Activated T-helper 9 cell treated with anti-CD3 and anti-CD28 coated beads, Interleukin-2, amount 50 U/mL, for 16 hours (primary cell): Measurements from ENCODE around the gene SMARCB1.

Source experiments
- DNase-seq: peaks from one replicate; pipeline ENCODE4 v3.0.0-alpha.2; 2020; ENCODE audit warnings: low read depth

SMARCB1 gene

DNA sequence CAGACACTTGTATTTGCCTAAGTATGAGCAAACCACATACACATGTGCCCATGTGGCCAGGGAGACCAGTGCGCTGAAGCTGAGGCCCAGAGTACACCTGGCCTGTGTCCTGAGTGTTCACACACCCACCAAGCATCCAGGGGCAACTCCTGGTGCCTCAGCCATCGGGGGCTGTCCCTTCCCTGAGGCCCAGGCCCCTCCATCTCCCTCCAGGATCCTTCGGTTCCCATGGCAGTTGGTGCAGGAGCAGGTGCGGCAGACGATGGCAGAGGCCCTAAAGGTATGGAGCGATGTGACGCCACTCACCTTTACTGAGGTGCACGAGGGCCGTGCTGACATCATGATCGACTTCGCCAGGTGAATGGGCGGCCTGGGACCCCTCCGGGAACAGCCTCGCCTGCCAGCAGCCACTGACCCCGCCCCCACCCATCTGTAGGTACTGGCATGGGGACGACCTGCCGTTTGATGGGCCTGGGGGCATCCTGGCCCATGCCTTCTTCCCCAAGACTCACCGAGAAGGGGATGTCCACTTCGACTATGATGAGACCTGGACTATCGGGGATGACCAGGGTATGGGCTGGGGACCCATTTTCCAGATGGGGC, 6.5 kb upstream of the SMARCB1 start:
- DNase-seq, result no peak

DNA sequence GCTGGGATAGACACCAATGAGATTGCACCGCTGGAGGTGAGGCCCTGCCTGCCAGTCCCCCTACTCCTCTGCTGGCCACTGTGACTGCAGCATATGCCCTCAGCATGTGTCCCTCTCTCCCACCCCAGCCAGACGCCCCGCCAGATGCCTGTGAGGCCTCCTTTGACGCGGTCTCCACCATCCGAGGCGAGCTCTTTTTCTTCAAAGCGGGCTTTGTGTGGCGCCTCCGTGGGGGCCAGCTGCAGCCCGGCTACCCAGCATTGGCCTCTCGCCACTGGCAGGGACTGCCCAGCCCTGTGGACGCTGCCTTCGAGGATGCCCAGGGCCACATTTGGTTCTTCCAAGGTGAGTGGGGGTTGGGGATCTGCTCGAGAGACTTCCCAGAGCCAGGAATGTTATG, 5.7 kb upstream of the SMARCB1 start:
- DNase-seq, result no peak

DNA sequence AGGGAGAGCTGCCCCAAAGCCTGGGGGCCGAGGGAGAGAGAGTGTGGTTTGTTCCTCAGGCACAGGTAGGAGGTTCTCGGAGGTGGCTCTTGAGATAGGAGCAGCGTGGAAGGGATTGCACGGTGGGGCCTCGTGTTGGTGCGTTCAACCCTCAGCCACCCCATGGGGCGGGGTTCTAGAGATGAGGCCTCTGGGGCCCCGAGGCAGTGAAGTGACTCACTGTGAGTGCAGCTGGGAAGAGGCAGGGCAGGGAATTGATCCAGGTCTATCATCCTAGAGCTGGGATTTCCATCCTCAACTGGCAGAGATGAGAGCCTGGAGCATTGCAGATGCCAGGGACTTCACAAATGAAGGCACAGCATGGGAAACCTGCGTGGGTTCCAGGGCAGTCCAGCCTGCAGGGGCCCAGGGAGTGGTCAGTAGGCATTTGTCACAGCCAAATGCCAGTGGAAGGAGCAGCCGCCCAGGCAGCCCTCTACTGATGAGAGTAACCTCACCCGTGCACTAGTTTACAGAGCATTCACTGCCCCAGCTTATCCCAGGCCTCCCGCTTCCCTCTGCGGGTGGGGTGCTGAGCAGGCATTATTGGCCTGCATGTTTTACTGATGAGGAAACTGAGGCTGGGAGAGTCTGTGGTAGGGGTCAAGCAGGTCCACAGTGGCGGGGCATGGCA, 5.1 kb upstream of the SMARCB1 start:
- DNase-seq, result no peak

DNA sequence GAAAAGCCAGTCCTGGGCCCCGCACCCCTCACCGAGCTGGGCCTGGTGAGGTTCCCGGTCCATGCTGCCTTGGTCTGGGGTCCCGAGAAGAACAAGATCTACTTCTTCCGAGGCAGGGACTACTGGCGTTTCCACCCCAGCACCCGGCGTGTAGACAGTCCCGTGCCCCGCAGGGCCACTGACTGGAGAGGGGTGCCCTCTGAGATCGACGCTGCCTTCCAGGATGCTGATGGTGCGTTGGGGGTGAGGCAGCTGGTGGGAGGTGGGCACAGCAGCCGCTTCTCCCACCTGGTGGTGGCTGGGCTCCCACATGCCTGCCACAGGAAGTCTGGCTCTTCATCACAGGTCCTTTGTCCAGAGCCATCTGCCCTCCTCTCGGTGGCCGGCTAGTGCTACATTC, 4.5 kb upstream of the SMARCB1 start:
- no peak for DNase-seq

DNA sequence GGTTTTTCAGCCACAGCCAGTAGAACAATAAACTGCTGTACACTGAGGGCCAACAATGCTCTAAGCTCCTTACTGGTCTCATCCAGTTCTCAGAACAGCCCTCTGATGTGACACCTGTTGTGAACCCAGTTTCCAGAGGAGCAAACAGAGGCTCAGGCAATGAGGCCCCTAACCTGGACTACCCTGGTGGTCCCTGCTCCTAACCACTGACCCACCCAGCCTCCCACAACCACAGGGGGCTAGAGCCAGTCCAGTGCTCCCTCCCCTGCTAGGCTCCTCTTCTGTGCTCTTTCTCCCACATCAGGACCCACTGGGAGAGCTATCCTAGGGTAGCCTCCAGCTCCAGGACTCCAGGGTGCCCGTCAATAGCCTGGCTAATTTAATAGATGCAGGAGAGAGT, 4.1 kb upstream of the SMARCB1 start:
- DNase-seq, result no peak

DNA sequence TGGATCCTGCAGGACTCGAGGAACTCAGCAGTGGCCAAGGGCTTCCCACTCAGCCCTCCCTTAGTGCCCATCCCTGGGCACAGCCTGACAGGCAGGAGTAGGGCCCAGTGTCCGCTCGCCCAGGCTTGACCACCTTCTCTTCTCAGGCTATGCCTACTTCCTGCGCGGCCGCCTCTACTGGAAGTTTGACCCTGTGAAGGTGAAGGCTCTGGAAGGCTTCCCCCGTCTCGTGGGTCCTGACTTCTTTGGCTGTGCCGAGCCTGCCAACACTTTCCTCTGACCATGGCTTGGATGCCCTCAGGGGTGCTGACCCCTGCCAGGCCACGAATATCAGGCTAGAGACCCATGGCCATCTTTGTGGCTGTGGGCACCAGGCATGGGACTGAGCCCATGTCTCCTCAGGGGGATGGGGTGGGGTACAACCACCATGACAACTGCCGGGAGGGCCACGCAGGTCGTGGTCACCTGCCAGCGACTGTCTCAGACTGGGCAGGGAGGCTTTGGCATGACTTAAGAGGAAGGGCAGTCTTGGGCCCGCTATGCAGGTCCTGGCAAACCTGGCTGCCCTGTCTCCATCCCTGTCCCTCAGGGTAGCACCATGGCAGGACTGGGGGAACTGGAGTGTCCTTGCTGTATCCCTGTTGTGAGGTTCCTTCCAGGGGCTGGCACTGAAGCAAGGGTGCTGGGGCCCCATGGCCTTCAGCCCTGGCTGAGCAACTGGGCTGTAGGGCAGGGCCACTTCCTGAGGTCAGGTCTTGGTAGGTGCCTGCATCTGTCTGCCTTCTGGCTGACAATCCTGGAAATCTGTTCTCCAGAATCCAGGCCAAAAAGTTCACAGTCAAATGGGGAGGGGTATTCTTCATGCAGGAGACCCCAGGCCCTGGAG, 3.3 kb upstream of the SMARCB1 start:
- DNase-seq, result no peak

DNA sequence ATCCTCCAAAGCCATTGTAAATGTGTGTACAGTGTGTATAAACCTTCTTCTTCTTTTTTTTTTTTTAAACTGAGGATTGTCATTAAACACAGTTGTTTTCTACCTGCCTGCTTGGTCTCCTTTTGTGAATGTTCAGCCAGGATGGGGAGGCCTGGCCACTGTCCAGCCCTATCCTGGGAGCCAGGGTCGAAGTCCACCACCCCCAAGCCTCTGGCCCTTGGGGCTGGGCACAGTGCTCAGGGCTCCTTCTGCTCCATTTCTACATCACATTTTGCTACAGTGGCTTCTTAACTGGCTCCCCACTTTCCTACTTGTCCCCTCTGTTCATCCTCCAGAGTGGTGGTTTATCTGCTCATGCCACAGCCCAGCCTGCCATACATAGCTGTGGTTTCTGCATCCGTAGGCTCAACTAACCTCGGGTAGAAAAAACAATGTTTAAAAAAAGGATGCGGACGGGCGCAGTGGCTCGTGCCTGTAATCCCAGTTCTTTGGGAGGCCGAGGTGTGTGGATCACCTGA, 2.5 kb upstream of the SMARCB1 start:
- DNase-seq, result no peak

DNA sequence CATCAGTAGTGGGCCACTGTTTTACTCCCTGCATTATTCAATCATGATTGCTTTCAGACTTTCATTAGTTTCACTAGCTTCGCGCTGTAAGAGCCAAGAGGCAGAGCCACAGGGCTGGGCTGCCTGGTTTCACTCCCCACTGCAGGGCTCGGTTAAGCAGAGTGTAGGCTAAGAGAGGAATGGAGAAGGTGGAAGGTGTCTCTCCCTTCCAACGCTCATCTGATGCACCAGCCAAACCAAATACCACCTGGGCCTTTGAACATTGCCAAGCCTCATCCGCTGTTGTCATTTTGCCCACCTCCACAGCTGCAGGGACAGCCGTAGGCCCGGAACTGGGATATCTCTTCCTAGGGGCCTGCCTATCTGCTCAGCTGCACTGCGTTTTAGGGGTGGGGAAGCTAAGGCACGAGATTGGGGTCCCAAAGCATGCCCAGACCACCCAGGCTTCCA, 480 bp upstream of the SMARCB1 start:
- no peak for DNase-seq

DNA sequence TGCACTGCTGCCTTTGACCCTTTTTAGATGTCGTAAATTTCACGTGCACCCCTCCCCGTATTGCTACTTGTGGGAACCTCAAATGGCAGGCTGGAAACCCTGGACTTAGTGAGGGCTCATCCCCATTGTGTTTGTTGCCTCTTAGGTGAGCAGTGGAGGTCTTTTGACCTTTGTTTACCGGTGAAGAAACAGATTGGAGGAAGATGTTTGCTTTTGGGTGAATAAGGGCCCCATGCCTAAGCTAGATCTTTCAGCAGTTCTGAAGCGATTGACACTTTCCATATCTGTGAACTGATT, 782 bp downstream of the SMARCB1 start:
- DNase-seq, result no peak

DNA sequence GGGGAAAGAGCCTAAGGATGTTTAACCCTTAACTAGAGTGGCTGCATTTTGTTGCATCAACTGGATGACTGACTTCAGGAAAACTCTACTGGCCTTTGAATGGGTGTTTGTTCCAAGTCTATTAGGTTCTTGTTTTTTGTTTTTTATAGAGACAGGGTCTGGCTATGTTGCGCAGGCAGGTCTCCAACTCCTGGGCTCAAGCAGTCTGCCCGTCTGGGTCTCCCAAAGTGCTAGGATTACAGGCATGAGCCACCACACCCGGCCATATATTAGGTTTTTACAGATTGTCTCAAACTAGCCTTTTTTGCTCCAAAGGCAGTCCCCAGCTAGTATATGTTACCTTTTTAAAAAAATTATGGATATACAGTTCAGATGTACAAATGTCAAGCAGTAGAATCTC, 1.1 kb downstream of the SMARCB1 start:
- no peak for DNase-seq

DNA sequence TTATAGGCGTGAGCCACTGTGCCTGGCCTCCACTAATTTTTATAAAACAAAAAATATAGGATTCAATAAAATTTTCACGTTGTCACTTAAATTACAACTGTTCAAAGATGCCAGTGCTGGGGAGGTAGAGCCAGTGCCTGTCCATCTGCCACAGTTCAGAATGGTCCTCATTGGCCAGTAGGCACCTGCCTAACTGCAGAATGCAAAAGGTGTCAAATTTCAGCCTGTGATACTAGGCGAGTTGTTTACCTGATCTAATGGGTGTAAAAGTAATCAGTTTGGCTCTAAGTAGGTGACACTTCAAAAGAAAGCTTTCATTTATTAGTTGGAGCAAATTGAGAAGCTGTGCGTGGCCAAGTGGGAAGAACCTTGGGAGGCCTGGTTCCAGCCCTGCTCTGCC, 2.4 kb downstream of the SMARCB1 start:
- DNase-seq, result no peak

DNA sequence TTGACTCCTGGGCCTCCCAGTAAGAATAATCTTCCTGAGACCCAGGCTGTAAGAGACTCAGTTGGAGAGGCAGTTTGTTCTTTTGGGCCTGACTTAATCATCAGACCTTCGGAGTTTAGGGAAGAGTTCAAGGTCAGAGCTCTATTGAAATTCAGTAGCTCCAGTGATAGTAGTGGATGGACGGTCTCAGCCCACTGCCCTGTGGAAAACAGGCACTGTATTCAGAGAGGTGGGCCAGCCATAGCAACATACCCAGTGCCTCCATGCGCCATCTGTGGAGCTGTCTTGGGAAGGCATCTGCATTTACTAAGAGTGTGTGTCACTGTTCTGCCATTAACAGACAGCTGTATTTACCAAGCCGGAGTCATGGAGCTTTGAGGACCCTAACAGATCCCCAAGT, 2.9 kb downstream of the SMARCB1 start:
- no peak for DNase-seq

DNA sequence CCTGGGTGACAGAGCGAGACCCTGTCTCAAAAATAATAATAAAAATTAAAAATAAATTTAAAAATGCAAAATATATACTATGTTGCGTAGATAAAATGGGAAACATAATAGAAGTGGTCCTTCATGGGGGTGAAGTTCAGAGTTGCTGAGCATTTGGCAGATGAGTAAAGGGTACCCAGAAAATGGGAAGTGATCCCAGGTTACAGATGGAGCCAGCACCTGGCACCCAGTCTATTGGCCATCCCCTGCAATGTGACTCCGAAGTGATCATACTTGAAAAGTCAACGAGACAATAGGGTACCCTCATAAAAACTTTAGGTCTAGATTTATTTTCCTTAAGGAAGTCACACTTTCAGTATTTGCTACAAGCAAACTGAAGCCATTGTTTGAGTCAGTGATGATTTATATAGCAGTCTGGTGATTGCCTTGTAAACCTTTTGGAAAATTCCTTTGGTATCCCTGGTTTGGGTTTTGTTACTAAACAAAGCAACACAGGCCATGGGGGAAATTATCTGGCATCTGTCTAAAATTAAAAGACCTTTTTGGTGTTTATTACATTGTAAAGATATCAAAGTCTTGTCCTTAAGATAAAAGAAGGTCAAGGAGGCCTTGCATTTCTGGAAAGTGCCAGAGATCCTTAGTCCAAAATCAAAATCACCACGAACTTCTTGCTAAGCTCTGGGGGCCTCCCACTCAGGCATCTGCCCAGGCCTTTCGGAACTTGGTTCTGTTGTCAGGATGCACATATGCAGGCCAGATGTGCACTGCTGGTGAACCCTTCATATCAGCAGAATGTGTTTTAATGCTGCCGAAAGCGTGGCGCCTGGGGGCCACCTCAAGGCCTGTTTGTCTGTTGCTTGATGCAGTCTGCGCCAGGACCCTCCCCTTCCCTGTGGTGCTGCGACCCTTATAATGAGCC, 4.3 kb downstream of the SMARCB1 start:
- no peak for DNase-seq

DNA sequence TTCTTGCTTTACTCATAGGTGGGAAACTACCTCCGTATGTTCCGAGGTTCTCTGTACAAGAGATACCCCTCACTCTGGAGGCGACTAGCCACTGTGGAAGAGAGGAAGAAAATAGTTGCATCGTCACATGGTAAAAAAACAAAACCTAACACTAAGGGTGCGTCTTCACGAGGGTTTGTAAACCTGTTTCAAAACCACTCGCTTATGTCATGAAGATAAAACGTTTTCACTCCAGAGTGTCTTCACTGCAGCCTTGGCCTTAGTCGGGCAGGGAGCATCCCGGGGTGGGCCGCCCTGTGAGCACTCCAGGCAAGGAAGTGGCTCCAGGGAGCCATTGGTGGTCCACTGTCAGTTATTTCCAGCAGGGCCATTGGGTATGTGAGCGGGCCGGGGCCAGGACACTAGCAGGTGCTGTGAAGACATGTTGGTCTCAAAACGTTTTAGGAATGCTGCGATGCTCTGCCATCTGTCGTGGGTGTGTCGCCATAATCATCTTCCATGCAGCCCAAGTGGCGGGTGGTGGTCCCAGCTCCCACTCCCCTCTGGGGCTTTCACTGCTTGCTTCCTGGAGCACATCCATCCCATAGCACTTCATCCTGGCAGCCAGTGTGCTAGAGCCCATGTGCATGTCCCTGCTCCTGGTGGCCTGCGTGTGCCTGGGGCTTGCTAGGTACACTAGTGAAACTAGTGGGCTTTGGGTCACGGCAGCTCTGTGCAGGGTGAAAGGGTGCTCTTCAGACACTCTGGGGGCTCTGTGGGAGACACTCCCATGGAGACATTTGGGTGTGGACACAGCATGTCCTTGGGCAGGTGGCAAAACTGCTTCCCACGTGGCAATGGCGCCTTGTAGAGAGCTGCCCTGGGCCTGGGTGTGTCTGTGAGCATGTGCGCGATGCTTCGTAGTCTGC, 5.2 kb downstream of the SMARCB1 start:
- DNase-seq, result no peak

DNA sequence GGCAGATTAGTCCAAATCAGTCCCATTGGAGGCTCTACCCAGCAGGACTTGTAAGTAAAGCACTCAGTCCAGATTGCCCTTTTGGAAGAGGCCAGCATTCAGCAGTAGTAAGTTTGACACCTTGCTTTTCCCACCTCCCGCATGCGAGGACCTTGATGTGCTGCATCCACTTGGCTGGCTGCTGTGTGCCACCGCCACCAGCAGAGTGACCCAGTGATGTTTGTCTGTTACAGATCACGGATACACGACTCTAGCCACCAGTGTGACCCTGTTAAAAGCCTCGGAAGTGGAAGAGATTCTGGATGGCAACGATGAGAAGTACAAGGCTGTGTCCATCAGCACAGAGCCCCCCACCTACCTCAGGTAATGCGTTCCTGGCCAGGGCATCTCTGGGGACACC, 6.6 kb downstream of the SMARCB1 start:
- DNase-seq, result no peak

DNA sequence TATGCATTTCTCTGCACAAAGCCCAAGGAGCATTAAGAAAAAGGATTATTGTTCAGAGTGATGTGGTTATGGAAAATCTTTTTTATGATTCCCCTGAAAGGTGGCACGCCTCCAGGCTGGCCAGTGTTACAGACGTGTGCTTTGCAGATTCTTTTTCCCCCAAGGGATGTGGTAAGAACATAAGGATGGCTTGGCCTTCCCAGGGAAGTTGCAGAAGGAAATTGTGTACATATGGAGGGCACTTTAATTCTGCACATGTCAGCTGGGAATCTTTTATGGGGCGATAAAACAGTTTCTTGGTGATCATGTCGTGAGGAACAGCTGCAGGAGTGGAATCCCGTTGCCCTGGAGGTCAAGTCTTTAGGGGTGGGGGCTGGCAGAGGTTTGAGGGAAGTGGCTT, 9.7 kb downstream of the SMARCB1 start:
- DNase-seq, result no peak

DNA sequence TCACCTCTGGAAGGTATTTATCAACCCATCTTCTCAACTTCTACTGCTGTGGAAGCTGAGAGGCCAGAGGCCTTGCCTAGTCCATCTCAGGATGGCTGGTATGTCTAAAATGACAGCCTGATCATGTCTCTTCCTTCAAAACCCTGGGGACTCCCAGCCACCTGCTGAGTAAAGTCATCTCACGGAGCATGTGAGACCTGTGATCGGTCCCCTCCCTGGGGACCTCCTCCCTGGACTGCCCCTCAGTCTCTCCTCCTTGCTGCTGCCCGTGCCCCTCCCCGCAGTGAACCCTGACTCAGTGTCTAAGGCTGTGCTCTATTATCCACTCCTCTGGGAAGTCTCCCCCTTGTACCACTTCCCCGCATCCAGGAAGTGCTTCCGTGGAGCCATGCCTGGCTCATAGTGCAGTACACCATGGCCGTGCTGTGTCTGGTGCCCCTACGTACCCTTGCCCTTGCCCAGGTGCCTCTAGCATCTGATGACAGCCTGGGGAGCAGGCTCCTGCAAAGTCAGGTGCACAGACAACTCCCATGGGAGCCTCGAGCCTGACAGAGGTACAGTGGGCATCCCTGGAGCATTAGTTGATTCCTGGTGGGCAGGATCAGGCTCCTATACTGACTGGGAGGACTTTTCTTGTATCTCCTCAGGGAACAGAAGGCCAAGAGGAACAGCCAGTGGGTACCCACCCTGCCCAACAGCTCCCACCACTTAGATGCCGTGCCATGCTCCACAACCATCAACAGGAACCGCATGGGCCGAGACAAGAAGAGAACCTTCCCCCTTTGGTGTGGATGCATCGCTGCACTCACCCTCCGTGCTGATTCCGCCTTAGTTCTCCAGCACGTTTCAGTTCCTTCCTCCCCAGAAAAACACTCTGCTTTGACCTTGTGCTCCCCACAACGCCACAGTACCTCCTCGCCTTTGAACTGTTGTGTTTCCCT, 13.8 kb downstream of the SMARCB1 start:
- DNase-seq, result no peak

DNA sequence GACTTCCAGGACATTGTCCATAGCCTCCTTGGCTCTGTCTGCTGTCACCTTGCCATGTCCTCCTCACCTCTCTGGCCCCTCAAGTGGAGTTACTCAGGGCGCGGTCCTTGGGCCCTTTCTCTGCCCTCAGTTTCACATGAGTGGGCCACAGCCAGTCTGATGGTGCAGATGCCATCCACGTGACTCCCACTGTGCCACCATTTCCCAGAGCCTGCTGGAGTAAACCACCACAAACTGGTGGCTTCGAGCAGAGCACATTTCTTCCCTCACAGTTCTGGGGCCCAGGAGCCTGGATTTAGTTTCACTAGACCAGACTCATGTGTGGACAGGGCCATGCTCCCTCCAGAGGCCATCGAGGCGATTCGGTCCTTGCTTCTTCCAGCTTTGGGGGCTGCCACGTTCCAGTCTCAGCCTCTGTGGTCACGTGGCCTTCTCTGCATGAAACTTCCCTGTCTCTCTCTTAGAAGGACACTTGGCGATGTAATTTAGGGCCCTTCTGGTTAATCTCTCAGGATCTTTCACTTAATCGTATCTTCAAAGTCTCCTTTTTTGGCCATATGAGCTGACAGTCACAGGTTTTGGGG, 14.6 kb downstream of the SMARCB1 start:
- DNase-seq, result no peak

DNA sequence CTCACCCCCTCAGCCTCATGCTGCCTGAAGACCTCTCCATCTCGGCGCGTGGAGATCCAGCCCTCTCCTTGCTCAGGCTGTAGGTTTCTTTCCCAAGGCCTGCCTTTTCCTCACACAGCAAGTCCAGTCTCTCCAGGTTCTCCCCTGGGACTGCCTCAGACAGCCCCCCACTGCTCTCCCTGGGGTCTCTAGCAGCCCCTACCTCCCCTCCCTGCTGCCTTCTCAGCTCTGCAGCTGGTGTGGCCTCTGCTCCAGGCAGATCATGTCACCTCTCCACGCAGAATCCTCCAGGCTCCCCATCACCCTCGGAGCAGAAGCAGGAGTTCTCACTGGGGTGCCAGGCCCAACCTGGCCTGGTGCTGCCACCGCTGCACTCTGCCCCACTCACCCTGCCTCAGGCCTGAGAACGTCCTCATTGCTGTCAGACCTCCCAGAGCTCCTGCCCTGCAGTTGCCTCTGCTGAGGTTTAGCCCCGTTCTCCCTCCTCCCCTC, 15.2 kb downstream of the SMARCB1 start:
- no peak for DNase-seq
